ENCODE data around the gene TCAIM.

GRCh38 chr3:44411031-44411645 is 72.6 kb downstream of the TCAIM start:
- TF ChIP-seq ZNF549 (tag by site-specific recombination; IDR thresholded peaks at IDR 0.05) (no peak), CTCF (tag by site-specific recombination; IDR thresholded peaks at IDR 0.05) (no peak), SCRT2 (tag by site-specific recombination; IDR thresholded peaks at IDR 0.05) (no peak), ZNF239 (tag by site-specific recombination; IDR thresholded peaks at IDR 0.05) (no peak), ZSCAN18 (tag by site-specific recombination; IDR thresholded peaks at IDR 0.05) (no peak), ZNF600 (tag by site-specific recombination; IDR thresholded peaks at IDR 0.05) (no peak), ZNF335 (tag by site-specific recombination; conservative IDR thresholded peaks at IDR 0.05) (no peak), ZBTB21 (tag by site-specific recombination; IDR thresholded peaks at IDR 0.05) (no peak), AEBP2 (tag by site-specific recombination; IDR thresholded peaks at IDR 0.05; ENCODE audit: borderline replicate concordance) (no peak)

Measured in HEK293 (cell line).